NCI-H524 (cell line): ENCODE measurements around the gene PDP2.

ENCODE experiments used
- DNase-seq, 2 experiments: peaks; one replicate each; lab custom pipeline; 2025; lab: John Stamatoyannopoulos, UW

The PDP2 gene

GRCh38 chr16:66880288-66881013 lies at the start of gene PDP2:
TSS of gene PDP2 (plus strand) at chr16:66880515. CDS start at chr16:66884285, 3,770 bp downstream.
- peak; percentile 98 for DNase-seq

GRCh38 chr16:66832190-66832589 lies 48.1 kb upstream of the PDP2 start:
- DNase-seq = no peak

- DNase-seq = no peak
These were observed 47.5 kb upstream of the PDP2 start for GRCh38 chr16:66832661-66833305.

GRCh38 chr16:66834746-66835145 lies 45.6 kb upstream of the PDP2 start:
- DNase-seq = no peak

- no peak for DNase-seq
These were observed 39.4 kb upstream of the PDP2 start for GRCh38 chr16:66840883-66841282.

- DNase-seq = no peak
These were observed 38.9 kb upstream of the PDP2 start for GRCh38 chr16:66841366-66841765.

- no peak for DNase-seq
These were observed 37.5 kb upstream of the PDP2 start for GRCh38 chr16:66842765-66843164.

- no peak for DNase-seq
These were observed 37.1 kb upstream of the PDP2 start for GRCh38 chr16:66843191-66843590.

- DNase-seq = no peak
These were observed 36.3 kb upstream of the PDP2 start for GRCh38 chr16:66844009-66844341.

GRCh38 chr16:66844342-66845079 lies 35.8 kb upstream of the PDP2 start, which contains the start of gene CA7:
TSS of gene CA7 (plus strand) at chr16:66844414. CDS start at chr16:66844488, 74 bp downstream.
- no peak for DNase-seq

- no peak for DNase-seq
These were observed 35.3 kb upstream of the PDP2 start for GRCh38 chr16:66845080-66845410.

- DNase-seq = peak; percentile 87 to 97
These were observed 34.5 kb upstream of the PDP2 start for GRCh38 chr16:66845791-66846221.

- DNase-seq = no peak
These were observed 34.0 kb upstream of the PDP2 start for GRCh38 chr16:66846266-66846665.

GRCh38 chr16:66846831-66847230 lies 33.5 kb upstream of the PDP2 start:
- DNase-seq = no peak

- no peak for DNase-seq
These were observed 32.7 kb upstream of the PDP2 start for GRCh38 chr16:66847533-66848067.

- no peak for DNase-seq
These were observed 32.1 kb upstream of the PDP2 start for GRCh38 chr16:66848172-66848571.

- no peak for DNase-seq
These were observed 31.3 kb upstream of the PDP2 start for GRCh38 chr16:66849021-66849420.

GRCh38 chr16:66849549-66849948 lies 30.8 kb upstream of the PDP2 start:
- DNase-seq = no peak

- no peak for DNase-seq
These were observed 30.1 kb upstream of the PDP2 start for GRCh38 chr16:66850115-66850815.

- DNase-seq = no peak
These were observed 28.9 kb upstream of the PDP2 start for GRCh38 chr16:66851166-66851964.
